WTC11 (cell line): Measurements from ENCODE around the gene GPR3. TPM values are rescaled to one million over a fixed set of nuclear protein-coding genes. Genes with fewer than 3 reads are reported as not detected.

ENCODE experiments used
- ATAC-seq: fragments of 200-7000 bp; cut with Tn5 transposase; 2 replicates; pipeline ENCODE4 v1.10.0; 2021; ENCODE audit warnings: mild to moderate bottlenecking, moderate library complexity
- CTCF ChIA-PET: fragments of 300-600 bp; sonication (Branson Sonifier 250); formaldehyde crosslinking; loops from one replicate; lab custom pipeline; 2021; ENCODE audit warnings: antibody characterized with exemption; lab: Charles Lee
- POLR2A ChIA-PET: fragments of 350-600 bp; sonication (Branson Sonifier 250); formaldehyde crosslinking; loops from one replicate; lab custom pipeline; 2021; ENCODE audit warnings: antibody characterized with exemption; lab: Charles Lee
- DNase-seq: peaks from one replicate; pipeline ENCODE4 v3.0.0; 2021; ENCODE audit warnings: low spot score
- H3K27ac Mint-ChIP-seq: 2 replicates; pipeline ENCODE4 v1.8.0; 2021; ENCODE audit warnings: mixed read lengths
- H3K27me3 Mint-ChIP-seq: 2 replicates; pipeline ENCODE4 v1.8.0; 2021; ENCODE audit warnings: low read depth, mild to moderate bottlenecking, moderate library complexity, mixed read lengths
- H3K36me3 Mint-ChIP-seq: 2 replicates; pipeline ENCODE4 v1.8.0; 2021; ENCODE audit warnings: mixed read lengths
- H3K4me1 Mint-ChIP-seq: 2 replicates; pipeline ENCODE4 v1.8.0; 2022; ENCODE audit warnings: mixed read lengths
- H3K4me3 Mint-ChIP-seq: 2 replicates; pipeline ENCODE4 v1.8.0; 2021; ENCODE audit warnings: mild to moderate bottlenecking, moderate library complexity, mixed read lengths
- H3K9me3 Mint-ChIP-seq: 2 replicates; pipeline ENCODE4 v1.8.0; 2021; ENCODE audit warnings: mixed read lengths
- AR ChIP-seq: fragments of 250-450 bp; sonication (Bioruptor Pico); IDR thresholded peaks from 2 replicates; pipeline ENCODE4 v1.9.0; 2021; ENCODE audit warnings: mild to moderate bottlenecking
- NFE2L1 ChIP-seq: sonication (generic); formaldehyde crosslinking; IDR thresholded peaks from 2 replicates; pipeline ENCODE4 v1.8.1; 2023; ENCODE audit warnings: missing genetic modification reagents
- NFYB ChIP-seq: sonication (generic); formaldehyde crosslinking; conservative IDR thresholded peaks from 2 replicates; pipeline ENCODE4 v1.8.0; 2022; ENCODE audit warnings: low read depth, missing genetic modification reagents
- NR3C1 ChIP-seq: sonication (generic); formaldehyde crosslinking; conservative IDR thresholded peaks from 2 replicates; pipeline ENCODE4 v1.8.1; 2023; ENCODE audit warnings: low read depth, mild to moderate bottlenecking, missing genetic modification reagents
- RORB ChIP-seq: fragments of 250-450 bp; sonication (Bioruptor Pico); IDR thresholded peaks from 2 replicates; pipeline ENCODE4 v1.9.0; 2021; ENCODE audit warnings: mild to moderate bottlenecking
- ZBTB43 ChIP-seq: sonication (generic); formaldehyde crosslinking; IDR thresholded peaks from 2 replicates; pipeline ENCODE4 v1.8.1; 2023; ENCODE audit warnings: mild to moderate bottlenecking, missing genetic modification reagents
- ZNF121 ChIP-seq: sonication (generic); formaldehyde crosslinking; IDR thresholded peaks from 2 replicates; pipeline ENCODE4 v1.8.0; 2023; ENCODE audit warnings: missing genetic modification reagents
- ZNF219 ChIP-seq: sonication (generic); formaldehyde crosslinking; IDR thresholded peaks from 2 replicates; pipeline ENCODE4 v1.8.0; 2023; ENCODE audit warnings: missing genetic modification reagents, mild to moderate bottlenecking, borderline replicate concordance
- ZNF423 ChIP-seq: fragments of 250-450 bp; sonication (Bioruptor Pico); IDR thresholded peaks from 2 replicates; pipeline ENCODE4 v2.1.2; 2022; ENCODE audit warnings: mild to moderate bottlenecking, moderate library complexity
- ZNF671 ChIP-seq: fragments of 250-450 bp; sonication (Bioruptor Pico); IDR thresholded peaks from 2 replicates; pipeline ENCODE4 v1.8.0; 2021; ENCODE audit warnings: mild to moderate bottlenecking
- total RNA-seq: library from RNA; stranded (reverse); gene quantifications from 3 replicates; pipeline ENCODE4 v1.2.3, GENCODE V29; 2021
- TF ChIP-seq, protein P1 (sequence below): sonication (generic); formaldehyde crosslinking; IDR thresholded peaks from 2 replicates; pipeline ENCODE4 v1.8.0; 2022; ENCODE audit warnings: mild to moderate bottlenecking, missing genetic modification reagents
- TF ChIP-seq, protein P2 (sequence below): sonication (generic); formaldehyde crosslinking; IDR thresholded peaks from 2 replicates; pipeline ENCODE4 v1.8.1; 2023; ENCODE audit warnings: mild to moderate bottlenecking, missing genetic modification reagents, borderline replicate concordance
- TF ChIP-seq, protein P3 (sequence below): fragments of 250-450 bp; sonication (Bioruptor Pico); IDR thresholded peaks from 2 replicates; pipeline ENCODE4 v1.9.0; 2021; ENCODE audit warnings: mild to moderate bottlenecking

The GPR3 gene
- total RNA-seq, 1 experiment from 2014 or later: 12.4 TPM

DNA sequence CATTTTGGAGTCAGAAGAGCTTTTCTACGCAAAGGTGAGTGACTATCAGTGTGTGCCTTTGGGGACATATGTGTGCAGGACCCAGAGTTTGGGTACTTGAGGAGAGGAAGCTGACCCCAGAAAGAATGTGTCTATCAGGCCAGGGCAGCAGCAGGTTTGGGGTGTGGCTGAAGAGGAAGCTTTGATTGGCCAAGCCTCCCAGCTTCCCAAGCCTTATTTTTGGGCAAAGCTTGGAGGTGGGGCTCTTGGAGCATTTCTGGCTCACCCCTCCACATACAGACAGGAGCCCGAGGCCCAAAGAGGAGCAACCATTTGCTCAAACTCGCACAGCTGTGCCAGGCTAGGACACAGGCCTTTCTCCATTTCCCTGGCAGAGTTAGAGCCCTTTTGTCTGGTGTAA, 4.7 kb downstream of the GPR3 start (continued):
- TF ChIP-seq, protein P1, sequence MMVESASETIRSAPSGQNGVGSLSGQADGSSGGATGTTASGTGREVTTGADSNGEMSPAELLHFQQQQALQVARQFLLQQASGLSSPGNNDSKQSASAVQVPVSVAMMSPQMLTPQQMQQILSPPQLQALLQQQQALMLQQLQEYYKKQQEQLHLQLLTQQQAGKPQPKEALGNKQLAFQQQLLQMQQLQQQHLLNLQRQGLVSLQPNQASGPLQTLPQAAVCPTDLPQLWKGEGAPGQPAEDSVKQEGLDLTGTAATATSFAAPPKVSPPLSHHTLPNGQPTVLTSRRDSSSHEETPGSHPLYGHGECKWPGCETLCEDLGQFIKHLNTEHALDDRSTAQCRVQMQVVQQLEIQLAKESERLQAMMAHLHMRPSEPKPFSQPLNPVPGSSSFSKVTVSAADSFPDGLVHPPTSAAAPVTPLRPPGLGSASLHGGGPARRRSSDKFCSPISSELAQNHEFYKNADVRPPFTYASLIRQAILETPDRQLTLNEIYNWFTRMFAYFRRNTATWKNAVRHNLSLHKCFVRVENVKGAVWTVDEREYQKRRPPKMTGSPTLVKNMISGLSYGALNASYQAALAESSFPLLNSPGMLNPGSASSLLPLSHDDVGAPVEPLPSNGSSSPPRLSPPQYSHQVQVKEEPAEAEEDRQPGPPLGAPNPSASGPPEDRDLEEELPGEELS (CRISPR knock-in tag): no peak
- TF ChIP-seq AR (CRISPR knock-in tag): no peak
- no peak for TF ChIP-seq ZNF219

DNA sequence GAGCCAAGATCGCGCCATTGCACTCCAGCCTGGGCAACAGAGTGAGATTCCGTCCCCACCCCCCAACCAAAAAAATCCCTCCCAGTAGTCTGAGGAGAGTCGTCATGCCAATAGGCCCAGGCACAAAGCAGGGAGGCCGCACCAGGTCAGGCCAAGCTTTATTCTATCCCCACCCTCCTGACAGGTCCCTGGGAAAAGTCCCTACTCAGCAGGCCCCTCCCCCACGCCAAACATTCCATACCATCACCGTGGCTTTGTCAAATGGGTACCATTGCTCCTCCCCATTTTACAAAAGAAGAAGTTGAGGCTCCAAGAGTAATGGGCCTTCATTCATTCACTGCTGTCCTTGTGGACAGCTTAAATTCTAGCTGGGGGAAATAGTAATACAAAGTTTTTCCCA, 5.3 kb downstream of the GPR3 start:
- ChIA-PET CTCF (interaction anchor here (0.7 to 6.5 kb wide), 23 partner anchors 8 to 272 kb away, joined by 3 to 150 read pairs (median 6); partner anchors contain the start of genes AHDC1, CD164L2 and MAP3K6), POLR2A (interaction anchor here (1.0 to 1.1 kb wide), 2 partner anchors 32 to 385 kb away, joined by 3 to 4 read pairs; no protein-coding TSS in a partner anchor)
- ATAC-seq (no peak), DNase-seq (no peak)
- Mint-ChIP-seq H3K9me3 (no peaks in the 10 kb centered on the region), H3K4me3 (no peak overlapping the region), H3K27ac (no peak overlapping the region), H3K36me3 (no peaks in the 10 kb centered on the region), H3K27me3 (no peaks in the 10 kb centered on the region; the same call in 1 of the 2 replicates), H3K4me1 (peaks cover 41% of the 10 kb centered on the region)
- TF ChIP-seq ZNF121 (CRISPR knock-in tag) (0 out of 2 replicates have a peak, but pooled peaks have one; percentile 30), ZNF671 (CRISPR knock-in tag) (no peak)
- TF ChIP-seq, protein P2, sequence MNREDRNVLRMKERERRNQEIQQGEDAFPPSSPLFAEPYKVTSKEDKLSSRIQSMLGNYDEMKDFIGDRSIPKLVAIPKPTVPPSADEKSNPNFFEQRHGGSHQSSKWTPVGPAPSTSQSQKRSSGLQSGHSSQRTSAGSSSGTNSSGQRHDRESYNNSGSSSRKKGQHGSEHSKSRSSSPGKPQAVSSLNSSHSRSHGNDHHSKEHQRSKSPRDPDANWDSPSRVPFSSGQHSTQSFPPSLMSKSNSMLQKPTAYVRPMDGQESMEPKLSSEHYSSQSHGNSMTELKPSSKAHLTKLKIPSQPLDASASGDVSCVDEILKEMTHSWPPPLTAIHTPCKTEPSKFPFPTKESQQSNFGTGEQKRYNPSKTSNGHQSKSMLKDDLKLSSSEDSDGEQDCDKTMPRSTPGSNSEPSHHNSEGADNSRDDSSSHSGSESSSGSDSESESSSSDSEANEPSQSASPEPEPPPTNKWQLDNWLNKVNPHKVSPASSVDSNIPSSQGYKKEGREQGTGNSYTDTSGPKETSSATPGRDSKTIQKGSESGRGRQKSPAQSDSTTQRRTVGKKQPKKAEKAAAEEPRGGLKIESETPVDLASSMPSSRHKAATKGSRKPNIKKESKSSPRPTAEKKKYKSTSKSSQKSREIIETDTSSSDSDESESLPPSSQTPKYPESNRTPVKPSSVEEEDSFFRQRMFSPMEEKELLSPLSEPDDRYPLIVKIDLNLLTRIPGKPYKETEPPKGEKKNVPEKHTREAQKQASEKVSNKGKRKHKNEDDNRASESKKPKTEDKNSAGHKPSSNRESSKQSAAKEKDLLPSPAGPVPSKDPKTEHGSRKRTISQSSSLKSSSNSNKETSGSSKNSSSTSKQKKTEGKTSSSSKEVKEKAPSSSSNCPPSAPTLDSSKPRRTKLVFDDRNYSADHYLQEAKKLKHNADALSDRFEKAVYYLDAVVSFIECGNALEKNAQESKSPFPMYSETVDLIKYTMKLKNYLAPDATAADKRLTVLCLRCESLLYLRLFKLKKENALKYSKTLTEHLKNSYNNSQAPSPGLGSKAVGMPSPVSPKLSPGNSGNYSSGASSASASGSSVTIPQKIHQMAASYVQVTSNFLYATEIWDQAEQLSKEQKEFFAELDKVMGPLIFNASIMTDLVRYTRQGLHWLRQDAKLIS (CRISPR knock-in tag): no peak

DNA sequence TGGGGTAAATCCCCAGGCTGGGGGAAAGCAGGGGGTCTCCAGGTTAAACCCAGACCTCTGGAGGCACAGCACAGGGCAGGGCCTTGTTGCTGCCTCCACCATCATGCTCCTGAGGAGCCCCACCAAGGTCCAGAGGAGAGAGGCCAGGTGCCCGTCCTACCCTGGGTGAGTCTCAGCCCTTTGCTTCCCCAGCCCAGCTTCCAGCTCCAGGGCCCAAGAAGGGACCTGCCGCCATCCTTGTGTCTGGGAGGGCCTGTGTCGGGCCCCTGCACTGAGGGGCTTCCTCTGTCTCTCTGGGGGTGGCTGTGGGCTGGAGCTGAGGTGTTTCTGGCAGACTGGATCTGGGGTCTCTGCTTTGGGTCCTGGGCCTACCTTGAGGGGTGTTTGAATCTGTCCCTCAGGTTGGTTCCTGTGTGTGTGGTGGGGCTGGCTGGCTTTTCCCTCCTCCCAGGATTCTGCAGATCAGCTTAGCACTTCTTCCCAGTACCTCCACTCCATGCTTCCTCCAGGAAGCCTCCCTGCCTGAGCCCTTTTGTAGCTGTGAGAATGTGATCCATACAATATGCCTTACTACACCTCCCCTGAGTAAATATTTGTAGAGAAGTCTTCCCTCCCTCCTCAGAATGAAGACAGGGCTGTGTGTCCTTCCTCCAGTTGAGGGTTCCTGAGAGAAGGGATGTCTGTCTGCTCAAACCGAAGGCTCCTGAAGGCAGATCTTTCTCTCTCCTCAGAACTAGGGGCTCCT, 6.2 kb downstream of the GPR3 start:
- no peak for ATAC-seq
- Mint-ChIP-seq H3K36me3 (no peaks in the 10 kb centered on the region), H3K9me3 (no peaks in the 10 kb centered on the region), H3K27me3 (no peaks in the 10 kb centered on the region; the same call in 1 of the 2 replicates), H3K4me1 (peaks cover 49% of the 10 kb centered on the region), H3K4me3 (no peak overlapping the region), H3K27ac (no peak overlapping the region)
- CTCF ChIA-PET: interaction anchor here (0.6 to 6.5 kb wide), 10 partner anchors 11 to 352 kb away, joined by 3 to 150 read pairs (median 6); partner anchors contain the start of gene AHDC1
- no peak for TF ChIP-seq NFYB
- no peak for DNase-seq
- POLR2A ChIA-PET: interaction anchor here (0.6 to 1.1 kb wide), 3 partner anchors 24 to 386 kb away, joined by 3 to 5 read pairs (median 3); partner anchors contain the start of gene MAP3K6

- ATAC-seq: no peak
- Mint-ChIP-seq H3K36me3 (no peaks in the 10 kb centered on the region), H3K27ac (no peak overlapping the region)
- TF ChIP-seq NR3C1 (CRISPR knock-in tag) (no peak), NFYB (no peak), NFE2L1 (CRISPR knock-in tag) (no peak), ZNF121 (CRISPR knock-in tag) (no peak), RORB (CRISPR knock-in tag) (no peak), ZNF423 (CRISPR knock-in tag) (no peak), ZBTB43 (CRISPR knock-in tag) (no peak)
- TF ChIP-seq, protein P3, sequence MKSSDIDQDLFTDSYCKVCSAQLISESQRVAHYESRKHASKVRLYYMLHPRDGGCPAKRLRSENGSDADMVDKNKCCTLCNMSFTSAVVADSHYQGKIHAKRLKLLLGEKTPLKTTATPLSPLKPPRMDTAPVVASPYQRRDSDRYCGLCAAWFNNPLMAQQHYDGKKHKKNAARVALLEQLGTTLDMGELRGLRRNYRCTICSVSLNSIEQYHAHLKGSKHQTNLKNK (CRISPR knock-in tag): no peak
These were observed 7.0 kb downstream of the GPR3 start for GRCh38 chr1:27399251-27400025.

More at GRCh38 chr1:27399251-27400025, 7.0 kb downstream of the GPR3 start:
- ChIA-PET POLR2A (interaction anchor here (0.6 kb wide), 1 partner anchor 23 kb away, joined by 5 read pairs; no protein-coding TSS in a partner anchor), CTCF (interaction anchor here (0.6 to 6.5 kb wide), 13 partner anchors 17 to 353 kb away, joined by 3 to 150 read pairs (median 3); partner anchors contain the start of gene AHDC1)
- H3K9me3 Mint-ChIP-seq: no peaks in the 10 kb centered on the region
- H3K4me3 Mint-ChIP-seq: no peak overlapping the region
- DNase-seq: no peak
- peaks cover 58% of the 10 kb centered on the region for H3K4me1 Mint-ChIP-seq
- no peaks in the 10 kb centered on the region; the same call in 1 of the 2 replicates for H3K27me3 Mint-ChIP-seq
